Stimulated activated CD4-positive, alpha-beta T cell treated with anti-CD3 and anti-CD28 coated beads, Interleukin-1b, Interleukin-23, amount 100 ng/mL, for 1 hour (primary cell): Measurements from ENCODE around the gene EFCAB12.
"Not testable (repeated sequence)": the region's sequence is repeated elsewhere in the genome, so short reads cannot be mapped to it uniquely, and the experiment has no call there.

Experiments
- DNase-seq, 2 donors: peaks; one replicate each; pipeline ENCODE4 v3.0.0-alpha.2; 2020; ENCODE audit warnings: low read depth in 2 of 2

Gene EFCAB12

GRCh38 chr3:129421236-129421883 lies 7.1 kb downstream of the EFCAB12 start:
- no peak for DNase-seq

GRCh38 chr3:129419476-129419875 lies 9.0 kb downstream of the EFCAB12 start:
- DNase-seq: no peak

- no peak for DNase-seq
These were observed 10.1 kb downstream of the EFCAB12 start for GRCh38 chr3:129418041-129418973.

- no peak for DNase-seq
These were observed 11.1 kb downstream of the EFCAB12 start for GRCh38 chr3:129417326-129417725.

GRCh38 chr3:129416415-129416814 lies 12.0 kb downstream of the EFCAB12 start:
- no peak for DNase-seq

- DNase-seq: no peak
These were observed 12.6 kb downstream of the EFCAB12 start for GRCh38 chr3:129415830-129416229.

GRCh38 chr3:129415378-129415777 lies 13.1 kb downstream of the EFCAB12 start:
- no peak for DNase-seq

- DNase-seq: no peak
These were observed 14.5 kb downstream of the EFCAB12 start for GRCh38 chr3:129413687-129414506.

- DNase-seq: not testable (repeated sequence)
These were observed 15.2 kb downstream of the EFCAB12 start for GRCh38 chr3:129413238-129413637.

- DNase-seq: no peak
These were observed 15.8 kb downstream of the EFCAB12 start for GRCh38 chr3:129412542-129413198.

GRCh38 chr3:129410971-129411370 lies 17.5 kb downstream of the EFCAB12 start:
- DNase-seq: no peak

GRCh38 chr3:129409541-129409940 lies 18.9 kb downstream of the EFCAB12 start:
- DNase-seq: no peak

- DNase-seq: no peak
These were observed 23.8 kb downstream of the EFCAB12 start for GRCh38 chr3:129404610-129405009.

GRCh38 chr3:129404130-129404529 lies 24.3 kb downstream of the EFCAB12 start:
- DNase-seq: no peak

GRCh38 chr3:129403450-129403849 lies 25.0 kb downstream of the EFCAB12 start:
- DNase-seq: no peak

GRCh38 chr3:129402616-129403015 lies 25.8 kb downstream of the EFCAB12 start:
- DNase-seq: no peak

- no peak for DNase-seq
These were observed 26.2 kb downstream of the EFCAB12 start for GRCh38 chr3:129402210-129402609.

- no peak for DNase-seq
These were observed 28.5 kb downstream of the EFCAB12 start for GRCh38 chr3:129399895-129400357.

GRCh38 chr3:129399145-129399894 lies 29.1 kb downstream of the EFCAB12 start:
- DNase-seq: peak; percentile 32 to 37

- no peak for DNase-seq
These were observed 29.7 kb downstream of the EFCAB12 start for GRCh38 chr3:129398803-129399144.
